ENCODE results near the gene ACOT11.
"Not testable (repeated sequence)": the region's sequence is repeated elsewhere in the genome, so short reads cannot be mapped to it uniquely, and the experiment has no call there.

The ACOT11 gene

DNA sequence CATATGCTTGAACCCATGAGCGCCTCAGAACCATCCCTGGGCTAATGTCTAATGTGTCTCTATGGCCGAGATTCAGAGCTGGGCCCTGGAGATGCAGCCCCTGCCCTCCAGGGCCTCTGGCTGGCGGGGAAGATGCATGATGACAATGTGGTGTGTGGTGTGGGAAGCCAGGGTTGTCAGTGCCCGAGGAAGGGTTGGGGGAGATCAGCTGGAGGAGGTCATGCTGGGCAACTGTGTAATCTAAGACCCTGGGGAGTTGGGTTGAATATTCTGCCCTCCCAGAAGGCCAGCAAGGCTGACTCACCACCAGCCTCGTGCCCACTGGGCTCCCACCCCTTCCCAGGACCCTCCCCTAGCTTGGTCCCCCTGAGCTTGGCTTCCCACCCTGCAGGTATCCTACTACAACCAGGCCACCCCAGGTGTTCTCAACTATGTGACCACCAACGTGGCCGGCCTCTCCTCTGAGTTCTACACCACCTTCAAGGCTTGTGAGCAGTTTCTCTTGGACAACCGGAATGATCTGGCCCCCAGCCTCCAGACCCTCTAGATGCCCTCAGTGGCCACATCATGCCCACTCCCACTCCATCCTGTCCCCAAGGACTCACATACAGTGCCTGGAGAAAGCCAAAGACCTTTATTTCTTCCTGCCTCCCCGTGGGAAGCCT, 60.7 kb downstream of the ACOT11 start:
- DNase-seq (ENCODE audit: low read depth), result no peak

GRCh38 chr1:54609301-54609921, 61.4 kb downstream of the ACOT11 start:
- no peak for DNase-seq (ENCODE audit: low read depth)

DNA sequence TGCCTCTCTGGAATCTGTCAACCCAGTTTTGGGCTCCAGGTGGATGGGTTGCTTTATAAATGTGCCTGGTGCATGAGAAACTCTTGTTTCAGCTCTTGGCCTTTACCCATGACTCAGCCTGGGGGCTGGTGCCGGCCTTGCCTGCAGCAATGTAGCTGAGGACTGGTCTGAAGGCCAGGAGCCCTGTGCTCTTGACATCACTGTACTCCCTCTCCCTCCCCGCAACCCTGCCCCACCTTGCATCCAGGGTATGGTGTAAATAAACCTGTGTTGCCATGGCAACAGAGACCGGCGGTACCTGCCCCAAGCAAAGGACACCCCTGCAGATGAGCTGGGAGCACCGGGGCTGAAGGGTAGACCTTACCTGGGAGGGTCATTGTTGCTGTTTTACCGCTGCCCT, 62.0 kb downstream of the ACOT11 start:
- no peak for DNase-seq (ENCODE audit: low read depth)

GRCh38 chr1:54610601-54611580, 62.9 kb downstream of the ACOT11 start:
- no peak for DNase-seq (ENCODE audit: low read depth)

DNA sequence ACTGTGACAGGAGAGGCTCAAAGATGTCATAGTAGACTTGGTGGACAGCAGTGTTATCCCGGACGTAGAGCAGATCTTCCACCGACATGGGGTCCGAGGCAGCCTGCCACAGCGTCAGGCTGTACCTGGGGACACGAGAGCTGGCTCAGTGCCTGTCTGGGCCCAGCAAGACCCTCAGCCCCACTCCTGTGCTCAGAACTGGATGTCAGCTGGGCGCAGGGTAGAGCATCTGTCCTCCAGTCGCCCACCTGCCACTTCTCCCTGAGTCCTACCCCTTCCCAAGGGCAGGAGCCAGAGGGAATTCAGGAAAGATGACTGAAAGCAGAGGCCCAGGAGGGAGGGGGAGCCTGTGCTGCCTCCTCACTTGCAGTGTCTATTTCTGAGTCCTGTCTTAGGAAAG, 63.6 kb downstream of the ACOT11 start:
- DNase-seq (ENCODE audit: low read depth), result no peak

DNA sequence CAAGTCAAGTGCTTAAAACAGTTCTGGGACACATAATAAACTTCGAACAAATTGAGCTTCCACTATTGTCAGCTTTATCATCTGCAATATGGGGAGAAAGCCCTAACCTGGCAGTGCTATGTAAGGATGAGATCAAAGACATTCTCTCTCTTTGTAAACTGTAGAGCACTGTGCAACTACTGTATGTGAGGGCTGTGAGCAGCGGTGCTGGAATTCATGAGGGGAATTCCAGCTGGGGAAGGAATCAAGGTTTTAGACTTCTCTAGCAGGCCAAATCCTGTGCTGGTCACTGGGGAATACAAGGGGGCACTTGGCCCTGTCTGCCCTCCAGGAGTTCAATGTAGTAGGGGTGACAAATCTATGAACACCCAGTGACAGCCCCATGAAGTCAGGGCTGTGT, 66.0 kb downstream of the ACOT11 start:
- no peak for DNase-seq (ENCODE audit: low read depth)

DNA sequence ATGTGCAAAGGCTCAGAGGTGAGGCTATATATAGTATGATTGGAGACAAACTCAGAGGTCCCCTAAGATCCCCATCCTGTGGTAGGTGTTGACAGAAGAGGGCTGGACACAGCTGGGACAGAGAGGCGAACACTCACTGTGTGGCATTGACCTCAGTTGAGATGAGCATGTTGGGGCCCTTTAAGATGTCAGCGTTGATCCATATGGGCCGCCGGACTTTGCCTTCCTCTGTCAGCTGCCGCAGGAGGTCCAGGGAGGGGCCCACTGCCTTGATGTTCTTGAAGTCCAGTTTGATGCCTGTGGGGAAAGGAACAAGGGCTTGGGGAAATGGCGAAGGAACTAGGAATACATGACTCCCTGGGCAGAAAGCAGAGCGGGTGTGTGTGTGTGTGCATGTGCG, 66.5 kb downstream of the ACOT11 start:
- DNase-seq (ENCODE audit: low read depth), result no peak

- DNase-seq (ENCODE audit: low read depth), result no peak
These were observed 67.7 kb downstream of the ACOT11 start for GRCh38 chr1:54615531-54616279.

GRCh38 chr1:54619749-54620148, 71.7 kb downstream of the ACOT11 start:
- DNase-seq (ENCODE audit: low read depth), result no peak

DNA sequence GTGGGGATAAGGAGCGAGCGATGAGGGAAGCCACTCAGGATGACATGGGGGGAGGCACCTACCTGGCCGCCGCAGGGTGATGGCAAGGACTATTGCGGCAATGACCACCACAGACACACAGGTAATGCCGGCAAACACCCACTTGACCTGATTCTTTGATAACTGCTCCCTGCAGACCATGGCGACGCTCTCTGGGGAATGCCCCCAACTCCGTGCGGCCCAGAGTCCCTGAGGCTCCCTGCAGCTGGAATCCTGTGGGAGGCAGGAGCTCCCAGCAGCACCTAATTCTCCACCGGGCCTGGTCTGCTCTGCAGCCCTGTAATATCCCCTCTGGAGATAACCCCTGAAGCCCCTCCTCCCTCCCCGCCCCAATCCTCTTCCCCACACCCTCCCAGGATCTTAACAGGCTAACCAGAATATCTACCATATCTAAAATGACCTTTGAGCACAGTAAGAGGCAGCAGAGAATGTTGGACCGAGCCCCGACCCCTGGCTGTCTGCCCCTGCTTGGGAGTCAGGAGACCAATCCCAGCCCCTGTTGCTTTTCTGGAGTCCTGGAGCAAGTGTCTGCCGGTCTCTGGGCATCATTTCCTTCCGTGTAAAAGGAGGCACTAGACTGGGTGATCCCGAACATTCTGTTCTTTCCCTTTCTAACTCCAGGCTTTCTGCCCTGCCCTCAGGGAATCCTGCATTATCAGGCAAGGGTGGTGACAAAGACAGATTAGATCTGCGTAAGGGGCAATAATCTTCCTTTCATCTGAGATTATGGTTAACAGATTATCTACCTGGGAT, 75.4 kb downstream of the ACOT11 start, which contains the start of gene FAM151A:
FAM151A (minus strand) TSS at position 310 of the 792 bp plus-strand sequence; CDS start at position 180, 130 bp downstream.
- DNase-seq (ENCODE audit: low read depth), result no peak

DNA sequence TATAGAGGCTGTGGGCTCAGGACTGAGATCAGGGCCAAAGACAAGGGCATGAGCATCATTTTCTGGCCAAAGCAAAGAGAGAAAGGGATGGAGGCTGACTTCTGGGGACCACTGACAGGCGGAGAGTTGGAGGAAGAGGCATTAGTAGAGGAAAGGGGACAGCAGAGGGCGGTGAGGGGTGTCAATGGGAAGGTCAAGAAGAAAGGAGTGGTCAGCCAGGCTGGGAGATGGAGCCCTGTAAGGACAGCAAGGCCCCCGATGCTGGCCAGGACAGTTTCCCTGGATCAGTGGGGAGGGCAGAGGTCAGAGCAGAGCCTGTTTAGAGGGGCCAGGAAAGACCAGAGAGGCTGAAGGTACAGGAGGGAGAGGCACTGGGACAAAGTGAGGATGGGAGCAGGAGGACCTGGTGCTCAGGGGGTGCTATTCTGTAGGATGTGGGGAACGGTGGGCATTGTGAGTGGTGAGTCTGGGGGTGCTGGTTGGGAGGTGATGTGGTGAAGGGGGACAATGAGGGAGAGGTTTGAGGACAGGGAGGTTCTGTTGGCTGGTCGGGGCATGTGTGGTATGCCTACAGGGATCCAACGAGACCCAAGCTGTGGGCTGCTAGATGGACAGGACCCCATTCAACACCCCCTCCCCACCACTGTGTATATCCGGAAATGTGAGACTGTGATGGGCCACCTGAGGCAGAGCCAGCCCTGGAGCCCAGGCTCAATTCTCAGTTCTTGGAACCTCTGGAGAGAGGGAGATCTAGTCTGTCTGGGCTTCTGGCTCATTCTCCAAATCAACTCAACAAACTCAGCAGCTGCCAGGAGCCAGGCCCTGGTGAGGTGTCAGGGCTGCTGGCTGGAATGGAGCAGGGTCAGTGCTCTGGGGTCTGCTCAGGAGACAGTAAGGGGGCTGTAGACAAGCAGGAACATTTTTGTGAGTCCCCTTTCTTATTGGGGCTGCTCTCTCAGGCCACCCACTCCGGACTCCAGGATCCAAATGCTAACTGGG, 76.7 kb downstream of the ACOT11 start:
- no peak for DNase-seq (ENCODE audit: low read depth)

DNA sequence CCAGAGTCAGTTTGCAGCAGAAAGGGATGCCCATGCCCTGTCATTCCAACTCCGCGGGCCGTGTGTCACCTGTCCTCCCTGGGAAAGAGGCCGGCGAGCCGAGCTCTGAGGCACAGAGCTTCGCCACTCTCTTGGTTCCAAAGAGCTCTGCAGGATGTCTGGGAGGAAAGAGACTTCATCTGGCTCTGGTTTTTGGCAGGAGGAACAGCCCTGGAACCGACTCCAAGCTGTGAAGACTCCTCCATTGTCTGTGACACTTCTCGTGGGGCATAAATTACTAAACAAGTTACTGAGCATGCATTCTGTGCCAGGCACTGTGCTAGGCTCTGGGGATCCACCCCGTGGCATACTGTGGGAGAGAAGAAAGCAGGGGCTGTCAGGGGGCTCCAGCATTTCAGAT, 79.2 kb downstream of the ACOT11 start:
- DNase-seq (ENCODE audit: low read depth), result no peak

DNA sequence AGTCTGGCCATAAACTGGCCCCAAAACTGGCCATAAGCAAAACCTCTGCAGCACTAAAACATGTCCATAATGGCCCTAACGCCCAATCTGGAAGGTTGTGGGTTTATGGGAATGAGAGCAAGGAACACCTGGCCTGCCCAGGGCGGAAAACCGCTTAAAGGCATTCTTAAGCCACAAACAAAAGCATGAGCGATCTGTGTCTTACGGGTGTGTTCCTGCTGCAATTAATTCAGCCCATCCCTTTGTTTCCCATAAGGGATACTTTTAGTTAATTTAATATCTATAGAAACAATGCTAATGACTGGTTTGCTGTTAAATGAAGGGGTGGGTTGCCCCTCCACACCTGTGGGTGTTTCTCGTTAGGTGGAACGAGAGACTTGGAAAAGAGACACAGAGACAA, 87.8 kb downstream of the ACOT11 start:
- DNase-seq (ENCODE audit: low read depth), result not testable (repeated sequence)

DNA sequence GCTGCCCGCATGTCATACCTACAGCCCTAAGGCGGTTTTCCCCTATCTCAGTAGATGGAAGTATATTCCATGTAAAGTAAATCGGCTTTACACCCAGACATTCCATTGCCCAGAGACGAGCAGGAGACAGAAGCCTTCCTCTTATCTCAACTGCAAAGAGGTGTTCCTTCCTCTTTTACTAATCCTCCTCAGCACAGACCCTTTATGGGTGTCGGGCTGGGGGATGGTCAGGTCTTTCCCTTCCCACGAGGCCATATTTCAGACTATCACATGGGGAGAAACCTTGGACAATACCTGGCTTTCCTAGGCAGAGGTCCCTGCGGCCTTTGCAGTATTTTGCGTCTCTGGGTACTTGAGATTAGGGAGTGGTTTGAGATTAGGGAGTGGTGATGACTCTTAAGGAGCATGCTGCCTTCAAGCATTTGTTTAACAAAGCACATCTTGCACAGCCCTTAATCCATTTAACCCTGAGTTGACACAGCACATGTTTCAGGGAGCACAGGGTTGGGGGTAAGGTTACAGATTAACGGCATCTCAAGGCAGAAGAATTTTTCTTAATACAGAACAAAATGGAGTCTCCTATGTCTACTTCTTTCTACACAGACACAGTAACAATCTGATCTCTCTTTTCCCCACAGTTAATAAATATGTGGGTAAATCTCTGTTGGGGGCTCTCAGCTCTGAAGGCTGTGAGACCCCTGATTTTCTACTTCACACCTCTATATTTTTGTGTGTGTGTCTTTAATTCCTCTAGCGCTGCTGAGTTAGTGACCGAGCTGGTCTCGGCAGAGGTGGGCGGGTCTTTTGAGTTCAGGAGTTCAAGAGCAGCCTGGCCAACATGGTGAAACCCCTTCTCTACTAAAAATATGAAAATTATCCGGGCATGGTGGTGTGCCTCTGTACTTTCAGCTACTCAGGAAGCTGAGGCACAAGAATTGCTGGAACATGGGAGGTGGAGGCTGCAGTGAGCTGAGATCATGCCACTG, 88.7 kb downstream of the ACOT11 start:
- not testable (repeated sequence) for DNase-seq (ENCODE audit: low read depth)

DNA sequence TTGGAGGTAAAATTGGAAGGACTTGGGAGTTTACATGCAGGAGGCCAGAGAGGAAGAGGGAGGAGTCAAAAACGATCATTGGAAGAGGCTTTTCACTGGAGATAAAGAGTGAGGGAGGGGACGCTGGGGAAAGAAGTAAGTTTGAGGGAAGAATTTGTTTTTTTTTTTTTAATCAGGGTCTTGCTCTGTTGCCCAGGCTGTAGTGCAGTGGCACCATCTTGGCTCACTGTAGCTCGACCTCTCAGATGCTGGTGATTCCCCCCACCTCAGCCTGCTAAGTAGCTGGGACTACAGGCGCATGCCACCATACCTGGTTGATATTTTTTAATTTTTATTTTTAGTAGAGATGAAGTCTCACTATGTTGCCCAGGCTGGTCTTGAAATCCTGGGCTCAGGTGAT, 92.3 kb downstream of the ACOT11 start:
- DNase-seq (ENCODE audit: low read depth), result no peak

- DNase-seq (ENCODE audit: low read depth), result no peak
These were observed 93.1 kb downstream of the ACOT11 start, which contains the start of gene MROH7 for GRCh38 chr1:54640863-54641836. Gene MROH7, plus strand, starts transcription at chr1:54641786. Its CDS starts 11,141 bp downstream, at chr1:54652927.

GRCh38 chr1:54643736-54644135, 95.7 kb downstream of the ACOT11 start:
- DNase-seq (ENCODE audit: low read depth), result no peak
